ENCODE results near the gene IL19. TPM values are rescaled to one million over a fixed set of nuclear protein-coding genes. Genes with fewer than 3 reads are reported as not detected.
"Not testable (repeated sequence)": the region's sequence is repeated elsewhere in the genome, so short reads cannot be mapped to it uniquely, and the experiment has no call there.

IL19 gene
- total RNA-seq, 2 experiments from 2014 or later, result not detected

DNA sequence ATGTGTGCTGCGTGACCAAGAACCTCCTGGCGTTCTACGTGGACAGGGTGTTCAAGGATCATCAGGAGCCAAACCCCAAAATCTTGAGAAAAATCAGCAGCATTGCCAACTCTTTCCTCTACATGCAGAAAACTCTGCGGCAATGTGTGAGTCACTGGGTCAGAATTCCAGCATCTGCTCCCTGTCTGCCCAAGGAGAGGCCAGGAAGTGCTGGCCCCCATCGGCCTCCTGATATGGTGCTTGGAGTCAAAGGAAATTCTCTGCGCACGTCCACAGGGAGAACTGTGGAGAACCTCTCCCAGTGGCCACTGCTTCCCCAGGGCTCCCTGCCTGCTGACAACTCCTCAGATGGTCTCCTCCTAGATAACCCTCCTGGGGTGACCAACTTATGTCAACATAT is 69.3 kb downstream of the IL19 start:
- no peak overlapping the region for H3K4me3 Mint-ChIP-seq
- H3K27ac Mint-ChIP-seq, result no peak overlapping the region
- peaks cover 30% of the 10 kb centered on the region for H3K27me3 Mint-ChIP-seq
- ATAC-seq (ENCODE audit: low read depth) (no peak), DNase-seq (no peak)
- no peaks in the 10 kb centered on the region for H3K36me3 Mint-ChIP-seq
- peaks cover 7% of the 10 kb centered on the region for H3K4me1 Mint-ChIP-seq
- H3K9me3 Mint-ChIP-seq, result no peaks in the 10 kb centered on the region
- POLR2A ChIA-PET, result no interaction called here

DNA sequence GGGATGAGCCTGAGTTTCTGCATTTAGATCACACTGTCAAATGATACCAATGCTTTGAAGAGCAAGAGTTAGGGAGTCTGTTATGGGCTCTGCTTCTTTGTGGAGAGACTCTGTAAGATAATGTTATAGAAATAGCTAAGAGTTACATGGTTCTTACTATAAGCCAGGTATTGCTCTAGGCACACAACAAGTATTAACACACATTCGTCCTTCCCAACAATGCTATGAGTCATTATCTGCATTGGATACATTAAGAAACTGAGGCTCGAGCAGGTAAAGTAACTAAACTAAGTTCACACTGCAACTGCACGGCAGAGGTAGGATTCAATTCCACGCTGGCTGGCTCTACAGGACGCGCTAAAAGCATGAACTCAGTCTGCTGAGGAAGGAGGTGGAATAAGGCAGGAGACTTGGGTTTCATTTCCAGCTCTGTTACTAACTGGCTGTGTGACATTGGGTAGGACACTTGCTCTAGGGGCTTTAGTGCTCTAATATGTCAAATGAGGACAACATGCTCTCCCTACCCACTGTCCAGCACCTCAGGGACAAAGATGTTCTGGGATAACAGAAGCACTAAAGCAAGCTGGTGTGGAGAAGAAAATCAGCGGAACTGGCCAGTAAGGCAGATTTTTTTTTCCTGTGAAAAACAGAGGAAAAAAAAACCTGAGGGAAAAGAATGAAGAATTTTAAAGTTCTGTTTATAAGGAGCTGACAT is 71.2 kb downstream of the IL19 start:
- Mint-ChIP-seq H3K27ac (no peak overlapping the region), H3K4me1 (peaks cover 7% of the 10 kb centered on the region), H3K9me3 (no peaks in the 10 kb centered on the region), H3K36me3 (no peaks in the 10 kb centered on the region), H3K4me3 (no peak overlapping the region), H3K27me3 (peaks cover 27% of the 10 kb centered on the region)
- DNase-seq (no peak), ATAC-seq (ENCODE audit: low read depth) (no peak)
- POLR2A ChIA-PET, result no interaction called here

GRCh38 chr1:206842854-206843253 is 72.3 kb downstream of the IL19 start:
- ATAC-seq (ENCODE audit: low read depth) (no peak), DNase-seq (no peak)
- peaks cover 17% of the 10 kb centered on the region for H3K27me3 Mint-ChIP-seq
- no peaks in the 10 kb centered on the region for H3K9me3 Mint-ChIP-seq
- H3K4me3 Mint-ChIP-seq, result no peak overlapping the region
- no peak overlapping the region for H3K27ac Mint-ChIP-seq
- POLR2A ChIA-PET, result no interaction called here
- H3K36me3 Mint-ChIP-seq, result no peaks in the 10 kb centered on the region
- H3K4me1 Mint-ChIP-seq, result peaks cover 7% of the 10 kb centered on the region

DNA sequence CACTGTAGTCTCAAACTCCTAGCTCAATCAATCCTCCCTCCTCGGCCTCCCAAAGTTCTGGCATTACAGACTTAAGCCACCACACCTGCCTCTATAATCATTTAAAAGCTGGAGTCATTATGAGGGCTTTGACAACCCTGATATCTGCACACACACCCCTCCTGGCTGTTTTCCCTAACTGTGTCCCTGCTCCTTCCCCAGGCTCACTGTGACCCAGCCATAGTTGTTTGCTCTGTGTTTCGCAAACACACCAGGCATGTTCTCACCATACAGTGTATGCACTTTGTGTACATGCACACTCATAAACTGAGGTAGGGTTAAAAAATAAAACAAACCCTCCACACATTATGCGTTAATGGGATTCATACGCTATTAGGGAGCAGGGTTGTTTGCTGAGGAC is 73.1 kb downstream of the IL19 start:
- POLR2A ChIA-PET, result no interaction called here
- Mint-ChIP-seq H3K4me3 (no peak overlapping the region), H3K4me1 (peaks cover 7% of the 10 kb centered on the region), H3K9me3 (no peaks in the 10 kb centered on the region), H3K27me3 (peaks cover 12% of the 10 kb centered on the region), H3K27ac (no peak overlapping the region), H3K36me3 (no peaks in the 10 kb centered on the region)
- ATAC-seq (ENCODE audit: low read depth) (no peak), DNase-seq (no peak)

GRCh38 chr1:206846487-206846886 is 75.9 kb downstream of the IL19 start:
- Mint-ChIP-seq H3K27me3 (peaks cover 25% of the 10 kb centered on the region), H3K27ac (no peak overlapping the region), H3K4me1 (no peaks in the 10 kb centered on the region), H3K4me3 (no peak overlapping the region), H3K36me3 (peaks cover 4% of the 10 kb centered on the region), H3K9me3 (peaks cover 2% of the 10 kb centered on the region)
- ATAC-seq (ENCODE audit: low read depth) (no peak), DNase-seq (no peak)
- POLR2A ChIA-PET, result interaction anchor here (1.4 kb wide), 1 partner anchor 14 kb away, joined by 4 read pairs; no protein-coding TSS in a partner anchor

- POLR2A ChIA-PET, result interaction anchor here (1.4 kb wide), 1 partner anchor 15 kb away, joined by 4 read pairs; no protein-coding TSS in a partner anchor
- Mint-ChIP-seq H3K36me3 (peaks cover 4% of the 10 kb centered on the region), H3K4me1 (no peaks in the 10 kb centered on the region), H3K27ac (no peak overlapping the region), H3K9me3 (peaks cover 2% of the 10 kb centered on the region), H3K4me3 (no peak overlapping the region), H3K27me3 (peaks cover 26% of the 10 kb centered on the region)
- DNase-seq (no peak), ATAC-seq (ENCODE audit: low read depth) (no peak)
Observed at GRCh38 chr1:206847337-206847834, 76.8 kb downstream of the IL19 start.

DNA sequence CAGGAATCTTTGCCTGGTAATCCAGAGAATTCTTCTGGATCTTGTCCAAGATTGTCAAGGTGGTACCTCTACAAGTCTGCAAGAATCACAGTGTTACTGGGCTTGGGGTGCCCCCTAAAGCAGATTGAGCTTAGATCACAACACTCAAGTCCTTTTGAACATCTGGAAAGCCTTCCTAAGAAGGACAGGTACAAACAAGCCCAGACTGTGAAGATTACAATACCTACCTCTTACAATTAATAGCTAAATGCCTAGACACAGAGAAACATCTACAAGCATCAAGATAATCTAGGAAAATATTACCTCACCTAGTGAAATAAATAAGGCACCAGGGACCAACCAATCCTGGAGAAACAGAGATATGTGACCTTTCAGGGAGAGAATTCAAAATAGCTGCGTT is 77.4 kb downstream of the IL19 start:
- H3K4me3 Mint-ChIP-seq, result no peak overlapping the region
- ATAC-seq (ENCODE audit: low read depth) (no peak), DNase-seq (no peak)
- peaks cover 4% of the 10 kb centered on the region for H3K36me3 Mint-ChIP-seq
- peaks cover 29% of the 10 kb centered on the region for H3K27me3 Mint-ChIP-seq
- no peak overlapping the region for H3K27ac Mint-ChIP-seq
- H3K9me3 Mint-ChIP-seq, result peaks cover 2% of the 10 kb centered on the region
- POLR2A ChIA-PET, result interaction anchor here (1.0 to 1.4 kb wide), 2 partner anchors 15 to 21 kb away, joined by 4 read pairs; no protein-coding TSS in a partner anchor
- H3K4me1 Mint-ChIP-seq, result no peaks in the 10 kb centered on the region

DNA sequence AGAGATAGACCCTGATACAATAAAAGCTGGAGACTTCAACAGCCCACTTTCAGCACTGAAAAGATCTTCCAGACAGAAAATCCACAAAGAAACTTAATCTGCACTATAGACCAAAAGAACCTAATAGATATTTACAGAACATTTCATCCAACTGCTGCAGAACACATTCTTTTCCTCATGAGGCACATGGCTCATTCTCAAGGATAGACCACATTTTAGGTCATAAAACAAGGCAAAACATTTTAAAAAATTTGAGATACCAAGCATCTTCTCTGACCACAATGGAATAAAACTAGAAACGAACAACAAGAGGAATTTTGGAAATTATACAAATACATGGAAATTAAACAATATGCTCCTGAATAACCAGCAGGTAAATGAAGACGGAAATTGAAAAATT is 79.8 kb downstream of the IL19 start:
- POLR2A ChIA-PET, result no interaction called here
- Mint-ChIP-seq H3K27me3 (peaks cover 31% of the 10 kb centered on the region), H3K4me1 (no peaks in the 10 kb centered on the region), H3K9me3 (peaks cover 7% of the 10 kb centered on the region), H3K27ac (no peak overlapping the region), H3K36me3 (peaks cover 4% of the 10 kb centered on the region), H3K4me3 (no peak overlapping the region)
- DNase-seq, result no peak
- no peak for ATAC-seq (ENCODE audit: low read depth)

- H3K27me3 Mint-ChIP-seq, result peaks cover 31% of the 10 kb centered on the region
- POLR2A ChIA-PET, result no interaction called here
Observed at GRCh38 chr1:206851341-206852010, 80.9 kb downstream of the IL19 start.

GRCh38 chr1:206852662-206853061 is 82.1 kb downstream of the IL19 start:
- H3K4me3 Mint-ChIP-seq; ATAC-seq (ENCODE audit: low read depth); H3K36me3 Mint-ChIP-seq; POLR2A ChIA-PET; H3K4me1 Mint-ChIP-seq; H3K9me3 Mint-ChIP-seq; H3K27ac Mint-ChIP-seq; DNase-seq: not testable (repeated sequence)
- H3K27me3 Mint-ChIP-seq, result peaks cover 31% of the 10 kb centered on the region

More at GRCh38 chr1:206851341-206852010, 80.9 kb downstream of the IL19 start:
- H3K9me3 Mint-ChIP-seq, result peaks cover 7% of the 10 kb centered on the region
- no peak overlapping the region for H3K27ac Mint-ChIP-seq
- DNase-seq (no peak), ATAC-seq (ENCODE audit: low read depth) (no peak)
- H3K4me3 Mint-ChIP-seq, result no peak overlapping the region
- peaks cover 2% of the 10 kb centered on the region for H3K4me1 Mint-ChIP-seq
- peaks cover 4% of the 10 kb centered on the region for H3K36me3 Mint-ChIP-seq

DNA sequence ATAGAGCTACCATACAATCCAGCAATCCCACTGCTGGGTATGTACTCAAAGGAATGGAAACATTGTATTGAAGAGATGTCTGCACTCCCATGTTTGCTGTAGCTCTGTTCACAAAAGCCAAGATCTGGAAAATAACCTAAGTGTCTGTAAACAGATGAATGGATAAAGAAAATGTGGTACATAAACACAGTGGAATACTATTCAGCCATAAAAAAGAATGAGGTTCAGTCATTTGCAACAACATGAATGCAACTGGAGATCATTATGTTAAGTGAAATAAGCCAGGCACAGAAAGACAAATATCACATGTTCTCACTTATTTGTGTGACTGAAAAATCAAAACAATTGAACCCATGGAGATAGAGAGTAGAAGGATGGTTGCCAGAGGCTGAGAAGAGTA is 83.1 kb downstream of the IL19 start:
- H3K27ac Mint-ChIP-seq; H3K4me1 Mint-ChIP-seq; H3K9me3 Mint-ChIP-seq; ATAC-seq (ENCODE audit: low read depth); POLR2A ChIA-PET; DNase-seq; H3K4me3 Mint-ChIP-seq; H3K36me3 Mint-ChIP-seq: not testable (repeated sequence)
- peaks cover 31% of the 10 kb centered on the region for H3K27me3 Mint-ChIP-seq

GRCh38 chr1:206854401-206855129 is 84.0 kb downstream of the IL19 start:
- Mint-ChIP-seq H3K4me1 (peaks cover 9% of the 10 kb centered on the region), H3K27ac (no peak overlapping the region), H3K36me3 (peaks cover 4% of the 10 kb centered on the region), H3K9me3 (peaks cover 7% of the 10 kb centered on the region), H3K4me3 (no peak overlapping the region), H3K27me3 (peaks cover 30% of the 10 kb centered on the region)
- no peak for ATAC-seq (ENCODE audit: low read depth)
- POLR2A ChIA-PET, result no interaction called here
- DNase-seq, result no peak

GRCh38 chr1:206855859-206856258 is 85.3 kb downstream of the IL19 start:
- H3K9me3 Mint-ChIP-seq, result peaks cover 7% of the 10 kb centered on the region
- no peak for ATAC-seq (ENCODE audit: low read depth)
- H3K4me1 Mint-ChIP-seq, result peaks cover 13% of the 10 kb centered on the region
- POLR2A ChIA-PET, result no interaction called here
- H3K36me3 Mint-ChIP-seq, result peaks cover 2% of the 10 kb centered on the region
- H3K27me3 Mint-ChIP-seq, result peaks cover 18% of the 10 kb centered on the region
- H3K4me3 Mint-ChIP-seq, result no peak overlapping the region
- DNase-seq, result no peak
- H3K27ac Mint-ChIP-seq, result no peak overlapping the region

All from activated naive CD8-positive, alpha-beta T cell treated with anti-CD3 and anti-CD28 coated beads, Interleukin-2, amount 10 ng/mL, durations not matched to agents 7 days and 5 days (primary cell).